C4-2B (cell line): ENCODE data around the gene MEOX1.
"Not testable (repeated sequence)": the region's sequence is repeated elsewhere in the genome, so short reads cannot be mapped to it uniquely, and the experiment has no call there.

Experiments used
- CTCF ChIP-seq: fragments of 450-650 bp; conservative IDR thresholded peaks from 2 replicates; pipeline ENCODE4 v1.5.1; 2017; ENCODE audit warnings: mild to moderate bottlenecking
- ZFX ChIP-seq: fragments of 450-650 bp; IDR thresholded peaks from 2 replicates; pipeline ENCODE4 v1.6.1; 2017

- TF ChIP-seq CTCF, ZFX: not testable (repeated sequence)
Measured at GRCh38 chr17:43686957-43687356, 25.2 kb upstream of the MEOX1 start.
